GM10248 (cell line): Measurements from ENCODE around the gene TNFRSF4.

Source experiments
- CTCF ChIA-PET: fragments of 300-600 bp; sonication (Branson Sonifier 250); formaldehyde crosslinking; extraction: SDS; loops from one replicate; lab custom pipeline; 2021; ENCODE audit warnings: antibody characterized with exemption; lab: Yijun Ruan, JAX
- POLR2A ChIA-PET: fragments of 350-650 bp; sonication (Branson Sonifier 250); formaldehyde crosslinking; extraction: SDS; loops from one replicate; lab custom pipeline; 2020; ENCODE audit warnings: antibody characterized with exemption; lab: Yijun Ruan, JAX
- DNase-seq: peaks from one replicate; pipeline ENCODE4 v3.0.0; 2012; ENCODE audit errors: extremely low spot score
- TF ChIP-seq, protein P1 (sequence below): IDR thresholded peaks from 2 replicates; pipeline ENCODE4 v1.5.1; 2012; ENCODE audit warnings: mild to moderate bottlenecking, low read depth; ENCODE audit errors: extremely low read depth, missing control alignments, control extremely low read depth

Gene TNFRSF4

DNA sequence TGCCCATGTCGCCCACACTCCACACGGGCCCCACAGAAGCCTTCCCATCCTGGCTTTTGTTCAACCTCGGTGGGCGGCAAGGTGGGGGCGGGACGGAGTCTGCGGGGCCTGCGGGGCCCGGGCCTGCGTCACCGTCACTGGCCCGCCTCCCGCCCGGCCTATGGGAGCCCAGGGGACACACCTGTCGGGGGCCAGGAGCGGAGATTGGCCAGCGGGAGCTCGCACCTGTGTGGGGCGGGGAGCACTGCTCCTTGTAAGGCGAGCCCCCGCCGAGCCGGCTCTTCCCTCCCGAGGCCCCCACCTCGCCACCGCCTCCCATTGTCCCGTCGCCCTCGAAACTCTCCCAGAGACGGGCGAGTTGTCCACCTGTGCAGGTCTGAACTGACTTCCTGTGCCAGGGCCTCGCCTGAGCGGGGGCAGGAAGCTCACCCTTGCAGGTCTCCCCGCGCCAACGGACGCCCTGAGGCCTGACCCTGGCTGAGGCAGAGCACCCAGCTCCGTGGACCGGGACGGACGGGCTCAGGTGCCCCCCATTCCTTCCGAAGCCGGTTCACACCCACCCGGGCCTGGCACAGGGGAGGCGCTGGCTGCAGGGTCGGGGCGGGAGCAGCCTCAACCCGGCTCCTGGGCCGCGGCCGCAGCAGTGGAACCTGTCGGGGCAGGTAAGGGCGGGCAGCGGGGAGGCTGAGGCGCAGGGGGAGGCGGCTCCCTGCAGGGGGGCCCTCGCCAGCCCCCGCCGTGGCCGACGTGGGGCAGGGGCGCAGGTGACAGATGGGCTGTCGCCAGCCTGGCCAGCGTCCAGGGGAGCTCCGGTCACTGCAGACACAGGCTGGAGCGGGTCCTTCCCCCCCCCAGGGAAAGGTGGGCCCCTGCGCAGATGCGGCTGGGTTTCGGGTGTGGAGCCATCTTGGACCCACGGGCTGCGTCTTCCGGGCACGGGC, 51.1 kb downstream of the TNFRSF4 start:
- ChIA-PET CTCF (interaction anchor here (1.4 kb wide), 1 partner anchor 99 kb away, joined by 5 read pairs; no protein-coding TSS in a partner anchor), POLR2A (no interaction called here)
- TF ChIP-seq, protein P1, sequence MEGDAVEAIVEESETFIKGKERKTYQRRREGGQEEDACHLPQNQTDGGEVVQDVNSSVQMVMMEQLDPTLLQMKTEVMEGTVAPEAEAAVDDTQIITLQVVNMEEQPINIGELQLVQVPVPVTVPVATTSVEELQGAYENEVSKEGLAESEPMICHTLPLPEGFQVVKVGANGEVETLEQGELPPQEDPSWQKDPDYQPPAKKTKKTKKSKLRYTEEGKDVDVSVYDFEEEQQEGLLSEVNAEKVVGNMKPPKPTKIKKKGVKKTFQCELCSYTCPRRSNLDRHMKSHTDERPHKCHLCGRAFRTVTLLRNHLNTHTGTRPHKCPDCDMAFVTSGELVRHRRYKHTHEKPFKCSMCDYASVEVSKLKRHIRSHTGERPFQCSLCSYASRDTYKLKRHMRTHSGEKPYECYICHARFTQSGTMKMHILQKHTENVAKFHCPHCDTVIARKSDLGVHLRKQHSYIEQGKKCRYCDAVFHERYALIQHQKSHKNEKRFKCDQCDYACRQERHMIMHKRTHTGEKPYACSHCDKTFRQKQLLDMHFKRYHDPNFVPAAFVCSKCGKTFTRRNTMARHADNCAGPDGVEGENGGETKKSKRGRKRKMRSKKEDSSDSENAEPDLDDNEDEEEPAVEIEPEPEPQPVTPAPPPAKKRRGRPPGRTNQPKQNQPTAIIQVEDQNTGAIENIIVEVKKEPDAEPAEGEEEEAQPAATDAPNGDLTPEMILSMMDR, result no peak
- DNase-seq, result no peak

DNA sequence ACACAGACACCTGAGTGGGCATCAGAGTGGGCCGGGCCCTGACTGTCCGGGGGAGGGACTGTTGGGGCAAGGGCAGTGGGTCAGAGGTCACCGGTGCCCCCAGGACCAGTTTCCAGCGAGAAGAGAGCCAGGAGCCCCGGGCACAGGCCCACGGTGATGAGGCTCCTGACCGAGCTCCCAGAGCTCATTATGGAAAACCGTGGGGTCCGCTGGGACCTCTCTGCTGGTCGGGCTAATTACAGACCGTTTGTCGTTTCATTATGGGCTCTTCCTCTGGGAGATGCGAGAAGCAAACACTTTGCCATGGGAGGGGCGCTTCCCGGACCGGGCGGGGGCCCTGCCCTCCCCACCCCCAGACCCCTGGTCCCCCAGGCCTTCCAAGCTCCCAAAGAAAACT, 52.3 kb downstream of the TNFRSF4 start:
- TF ChIP-seq, protein P1, result no peak
- POLR2A ChIA-PET, result no interaction called here
- DNase-seq, result no peak
- CTCF ChIA-PET, result interaction anchor here (1.4 kb wide), 1 partner anchor 98 kb away, joined by 5 read pairs; no protein-coding TSS in a partner anchor
